LHCN-M2 (cell line): ENCODE measurements around the gene PALM. TPM values are rescaled to one million over a fixed set of nuclear protein-coding genes. Genes with fewer than 3 reads are reported as not detected.
A peak's percentile ranks its signal among the peaks of the same experiment; 100 is the strongest.

Experiments
- DNase-seq: peaks from one replicate; pipeline ENCODE4 v3.0.0-alpha.2; 2012; ENCODE audit warnings: low read depth
- total RNA-seq: library from RNA; depleted of rRNA; stranded (reverse); fragments of >200 nt; gene quantifications from 2 replicates; pipeline ENCODE4 v1.2.3, GENCODE V29; 2014

Gene PALM
- total RNA-seq, 1 experiment from 2014 or later: 2.3 TPM

- DNase-seq: no peak
These were observed 42.1 kb downstream of the PALM start, which contains the start of gene MISP for GRCh38 chr19:750640-751423. Gene MISP (plus strand): TSS chr19:751112. CDS start chr19:756947, 5,835 bp downstream.

- peak; percentile 86 for DNase-seq
These were observed 43.0 kb downstream of the PALM start for GRCh38 chr19:751501-752341.

GRCh38 chr19:752652-753517 lies 44.1 kb downstream of the PALM start:
- DNase-seq: peak; percentile 97

GRCh38 chr19:754530-754929 lies 45.8 kb downstream of the PALM start:
- DNase-seq: no peak

- no peak for DNase-seq
These were observed 46.3 kb downstream of the PALM start for GRCh38 chr19:755063-755462.

GRCh38 chr19:756236-756635 lies 47.5 kb downstream of the PALM start:
- peak; percentile 67 for DNase-seq

GRCh38 chr19:756821-757688 lies 48.3 kb downstream of the PALM start:
- DNase-seq: no peak

- DNase-seq: no peak
These were observed 49.3 kb downstream of the PALM start for GRCh38 chr19:757811-758668.

GRCh38 chr19:763181-763580 lies 54.4 kb downstream of the PALM start:
- DNase-seq: no peak

GRCh38 chr19:763869-764268 lies 55.1 kb downstream of the PALM start:
- no peak for DNase-seq

GRCh38 chr19:764301-764700 lies 55.6 kb downstream of the PALM start:
- no peak for DNase-seq

GRCh38 chr19:765179-765738 lies 56.5 kb downstream of the PALM start:
- DNase-seq: no peak

- peak; percentile 72 for DNase-seq
These were observed 59.7 kb downstream of the PALM start for GRCh38 chr19:768424-768823.

- no peak for DNase-seq
These were observed 60.9 kb downstream of the PALM start for GRCh38 chr19:769616-770015.

- DNase-seq: peak; percentile 52
These were observed 62.6 kb downstream of the PALM start for GRCh38 chr19:771332-771785.

- DNase-seq: no peak
These were observed 63.3 kb downstream of the PALM start for GRCh38 chr19:772063-772462.

- DNase-seq: no peak
These were observed 64.1 kb downstream of the PALM start for GRCh38 chr19:772730-773436.

GRCh38 chr19:776549-776948 lies 67.8 kb downstream of the PALM start:
- no peak for DNase-seq
